Tibial artery (tissue), 4 donors: ENCODE data around the gene LOXHD1.

Experiments used
- DNase-seq, 2 donors: peaks; one replicate each; pipeline ENCODE4 v3.0.0-alpha.2; 2019
- H3K27ac ChIP-seq, 2 donors: fragments of 200-600 bp; sonication (generic) in 1 of 2; 1 replicate in 1 of 2; 2 replicates in 1 of 2; pipeline ENCODE4 v1.5.1; 2018 to 2019; ENCODE audit warnings: mild to moderate bottlenecking in 1 of 2
- H3K27me3 ChIP-seq, 2 donors: fragments of 200-600 bp; sonication (generic) in 1 of 2; one replicate each; pipeline versions ENCODE4 v1.5.1 to v1.6.0; 2016 to 2019
- H3K36me3 ChIP-seq, 3 donors: fragments of 200-600 bp; sonication (generic) in 2 of 3; one replicate each; pipeline ENCODE4 v1.5.1; 2016 to 2019; ENCODE audit warnings: mild to moderate bottlenecking in 2 of 3
- H3K4me1 ChIP-seq, 4 donors: fragments of 200-600 bp; sonication (generic) in 2 of 4; 1 replicate in 3 of 4; 2 replicates in 1 of 4; pipeline ENCODE4 v1.5.1; 2016 to 2019
- H3K4me3 ChIP-seq, 2 donors: fragments of 200-600 bp; sonication (generic) in 1 of 2; 1 replicate in 1 of 2; 2 replicates in 1 of 2; pipeline ENCODE4 v1.5.1; 2018 to 2019; ENCODE audit warnings: mild to moderate bottlenecking in 2 of 2
- H3K9me3 ChIP-seq, 3 donors: fragments of 200-600 bp; sonication (generic) in 1 of 3; one replicate each; pipeline ENCODE4 v1.5.1; 2016 to 2019
- CTCF ChIP-seq, 2 experiments: fragments of 200-600 bp in 1 of 2; fragments of 450-650 bp in 1 of 2; IDR thresholded peaks; one replicate each; pipeline ENCODE4 v1.5.1; 2017 to 2019; ENCODE audit warnings: antibody characterized with exemption in 2 of 2, mild to moderate bottlenecking in 1 of 2, moderate library complexity in 1 of 2
- intact Hi-C: fragments of 100-400 bp; cut with DNase I; formaldehyde crosslinking; loops from one replicate; pipeline ENCODE4 v1.15.0; 2023; ENCODE audit warnings: low total_unique reads

Gene LOXHD1

DNA sequence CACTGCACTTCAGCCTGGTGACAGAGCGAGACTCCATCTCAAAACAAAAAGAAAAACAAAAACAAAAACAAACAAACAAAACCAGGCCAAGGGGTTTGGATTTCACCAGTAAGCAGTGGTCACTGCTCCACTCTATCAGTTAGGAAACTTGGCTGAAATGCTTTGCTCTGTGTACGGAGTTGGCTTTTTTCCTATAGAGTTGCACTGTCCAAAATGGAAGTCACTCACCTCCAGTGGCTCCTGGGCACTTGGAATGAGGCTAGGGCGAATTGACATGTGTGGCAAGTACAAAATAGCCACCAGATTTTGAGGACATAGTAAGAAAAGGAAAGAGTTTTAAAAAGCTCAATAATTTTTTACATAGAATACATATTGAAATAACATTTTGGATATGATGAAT lies 228.7 kb downstream of the LOXHD1 start:
- Histone ChIP-seq H3K9me3 (no peaks in the 10 kb centered on the region), H3K4me3 (no peak overlapping the region), H3K36me3 (no peaks in the 10 kb centered on the region), H3K27me3 (peaks cover 0 to 5% of the 10 kb centered on the region in 2 donors), H3K27ac (no peak overlapping the region), H3K4me1 (no peaks in the 10 kb centered on the region)
- intact Hi-C loops = no loop called here
- no peak for TF ChIP-seq CTCF (IDR thresholded peaks at IDR 0.05)
- no peak for DNase-seq

GRCh38 chr18:46427216-46427995 lies 229.6 kb downstream of the LOXHD1 start:
- Histone ChIP-seq H3K4me1 (no peaks in the 10 kb centered on the region), H3K27me3 (no peaks in the 10 kb centered on the region), H3K4me3 (no peak overlapping the region), H3K9me3 (no peaks in the 10 kb centered on the region), H3K27ac (no peak overlapping the region), H3K36me3 (no peaks in the 10 kb centered on the region)
- TF ChIP-seq CTCF (IDR thresholded peaks at IDR 0.05) = no peak
- intact Hi-C loops = no loop called here
- DNase-seq = no peak
